ENCODE results near the gene MYO7A.

The MYO7A gene

GRCh38 chr11:77147036-77147315, 18.9 kb downstream of the MYO7A start:
- DNase-seq (ENCODE audit: low read depth), result no peak

DNA sequence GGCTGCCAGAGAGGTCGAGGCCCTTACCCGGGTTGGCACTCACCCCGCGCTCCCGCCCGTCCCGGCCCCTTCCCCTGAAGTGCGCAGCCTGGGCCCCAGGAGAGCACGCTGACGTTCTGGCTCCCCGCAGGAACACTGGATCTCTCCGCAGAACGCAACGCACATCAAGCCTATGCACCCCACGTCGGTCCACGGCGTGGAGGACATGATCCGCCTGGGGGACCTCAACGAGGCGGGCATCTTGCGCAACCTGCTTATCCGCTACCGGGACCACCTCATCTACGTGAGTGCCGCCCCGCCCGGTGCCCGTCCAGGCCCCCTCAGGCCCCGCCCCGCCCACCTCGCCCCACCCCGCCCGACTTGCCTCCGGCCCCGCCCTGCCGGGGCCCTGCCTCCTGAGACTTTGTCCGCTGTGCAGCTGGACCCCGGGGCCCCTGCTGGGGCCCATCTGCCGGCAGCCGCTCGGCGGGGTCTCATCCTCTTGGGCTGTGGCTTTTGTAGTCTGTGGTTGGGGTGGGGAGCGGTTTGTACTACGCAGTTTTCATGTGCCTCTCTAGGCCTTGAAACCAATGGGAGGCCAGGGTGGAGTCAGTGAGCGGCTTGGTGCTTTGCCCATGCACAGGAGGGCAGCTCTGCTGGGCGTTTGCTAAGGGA, 19.7 kb downstream of the MYO7A start:
- DNase-seq (ENCODE audit: low read depth), result no peak

DNA sequence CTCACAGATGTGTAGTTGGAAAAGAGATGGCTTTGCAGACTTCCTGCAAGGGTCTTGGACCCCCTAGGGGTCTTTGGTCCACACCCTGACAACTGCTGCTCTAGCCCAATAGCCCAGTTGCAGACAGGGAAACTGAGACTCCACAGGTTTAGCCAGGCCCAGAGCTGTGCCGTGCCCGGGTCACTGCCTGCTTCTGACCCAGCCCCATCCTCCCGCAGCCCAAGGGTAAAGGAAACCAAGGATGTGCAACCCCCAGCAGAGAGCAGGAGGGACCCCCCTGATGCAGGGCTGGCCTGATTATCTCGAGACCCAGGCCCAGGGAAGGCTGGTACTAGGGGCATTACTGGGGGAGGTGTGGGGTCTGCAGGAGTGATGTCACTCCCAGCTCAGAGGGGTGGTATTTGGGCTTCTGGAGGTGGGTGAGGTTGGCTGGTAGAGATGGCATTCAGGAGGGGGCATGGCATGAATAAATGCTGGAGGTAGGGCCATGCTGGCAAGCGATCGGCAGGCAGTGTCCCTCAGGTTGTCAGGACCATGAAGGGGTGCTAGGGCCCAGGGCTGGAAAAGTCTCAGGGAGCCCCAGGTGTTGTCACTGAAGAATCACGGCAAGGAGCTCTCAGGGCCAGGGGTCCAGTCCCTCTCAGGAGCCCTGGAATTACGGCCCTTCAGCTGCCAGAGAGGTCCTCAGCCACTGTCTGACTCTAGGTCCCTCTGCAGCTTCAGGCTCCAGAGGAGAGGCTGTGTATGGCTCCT, 21.1 kb downstream of the MYO7A start:
- no peak for DNase-seq (ENCODE audit: low read depth)

- DNase-seq (ENCODE audit: low read depth), result no peak
These were observed 21.8 kb downstream of the MYO7A start for GRCh38 chr11:77149716-77150392.

DNA sequence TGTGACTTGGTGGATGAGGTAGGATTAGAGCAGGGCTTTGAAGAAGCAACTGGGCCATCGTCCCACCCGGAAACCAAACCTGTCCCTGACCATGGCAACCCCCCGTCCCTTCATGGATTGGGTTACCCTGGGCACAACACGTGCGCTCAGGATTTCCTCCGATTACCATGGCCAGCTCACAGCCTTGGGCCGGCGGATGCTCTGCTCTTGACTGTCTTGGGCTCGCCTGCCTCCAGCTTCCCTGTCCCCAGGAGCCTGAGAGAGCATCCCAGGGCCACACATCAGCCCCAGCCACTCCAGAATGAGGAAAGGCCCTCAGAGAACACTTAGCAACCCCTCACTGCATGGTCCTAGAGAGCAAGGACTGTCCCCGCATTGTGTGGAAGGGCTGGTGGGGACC, 22.8 kb downstream of the MYO7A start:
- DNase-seq (ENCODE audit: low read depth), result no peak

GRCh38 chr11:77151804-77152509, 23.9 kb downstream of the MYO7A start:
- peak; percentile 16 for DNase-seq (ENCODE audit: low read depth)

DNA sequence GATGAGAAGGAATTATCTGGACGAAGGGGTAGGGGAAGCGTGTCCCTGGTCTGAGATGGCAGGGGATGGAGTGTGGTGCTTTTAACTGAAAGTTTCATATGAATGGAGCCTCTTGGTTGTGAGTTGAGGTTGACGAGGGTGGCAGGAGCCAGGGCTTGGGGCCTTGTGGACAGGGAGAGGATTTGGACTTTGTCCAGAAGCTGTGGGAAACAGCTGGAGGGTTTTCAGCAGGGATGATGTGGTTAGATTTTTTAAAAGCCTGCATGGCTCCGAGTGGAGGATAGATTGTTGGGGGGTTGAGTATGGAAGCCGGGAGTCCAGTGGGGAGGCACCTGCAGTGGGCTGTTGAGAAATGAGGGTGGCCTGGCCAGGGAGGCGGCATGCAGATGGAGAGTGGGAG, 24.8 kb downstream of the MYO7A start:
- no peak for DNase-seq (ENCODE audit: low read depth)

- DNase-seq (ENCODE audit: low read depth), result no peak
These were observed 25.5 kb downstream of the MYO7A start for GRCh38 chr11:77153276-77154185.

- DNase-seq (ENCODE audit: low read depth), result no peak
These were observed 26.5 kb downstream of the MYO7A start for GRCh38 chr11:77154381-77155081.

GRCh38 chr11:77155082-77155475, 27.0 kb downstream of the MYO7A start:
- no peak for DNase-seq (ENCODE audit: low read depth)

DNA sequence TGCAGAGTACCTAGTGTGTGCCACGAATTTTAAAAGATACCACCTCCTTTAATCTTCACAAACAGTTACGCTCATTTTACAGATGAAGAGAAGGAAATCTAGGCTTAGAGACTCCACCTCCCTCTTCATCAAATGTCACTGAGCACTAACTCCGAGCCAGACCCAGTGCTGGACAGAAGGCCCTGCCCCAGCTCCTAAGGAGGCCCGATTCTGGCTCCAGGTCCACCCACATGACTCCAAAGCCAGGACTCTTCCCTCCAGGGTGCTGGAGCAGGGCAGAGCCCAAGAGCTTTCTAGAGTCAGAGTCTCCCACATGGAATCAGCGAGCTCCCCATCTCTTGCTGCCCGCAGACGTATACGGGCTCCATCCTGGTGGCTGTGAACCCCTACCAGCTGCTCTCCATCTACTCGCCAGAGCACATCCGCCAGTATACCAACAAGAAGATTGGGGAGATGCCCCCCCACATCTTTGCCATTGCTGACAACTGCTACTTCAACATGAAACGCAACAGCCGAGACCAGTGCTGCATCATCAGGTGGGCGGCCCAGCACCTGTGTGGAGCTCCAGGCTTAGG, 27.6 kb downstream of the MYO7A start:
- DNase-seq (ENCODE audit: low read depth), result no peak

- no peak for DNase-seq (ENCODE audit: low read depth)
These were observed 28.6 kb downstream of the MYO7A start for GRCh38 chr11:77156396-77157195.

- no peak for DNase-seq (ENCODE audit: low read depth)
These were observed 30.1 kb downstream of the MYO7A start for GRCh38 chr11:77158041-77158695.

DNA sequence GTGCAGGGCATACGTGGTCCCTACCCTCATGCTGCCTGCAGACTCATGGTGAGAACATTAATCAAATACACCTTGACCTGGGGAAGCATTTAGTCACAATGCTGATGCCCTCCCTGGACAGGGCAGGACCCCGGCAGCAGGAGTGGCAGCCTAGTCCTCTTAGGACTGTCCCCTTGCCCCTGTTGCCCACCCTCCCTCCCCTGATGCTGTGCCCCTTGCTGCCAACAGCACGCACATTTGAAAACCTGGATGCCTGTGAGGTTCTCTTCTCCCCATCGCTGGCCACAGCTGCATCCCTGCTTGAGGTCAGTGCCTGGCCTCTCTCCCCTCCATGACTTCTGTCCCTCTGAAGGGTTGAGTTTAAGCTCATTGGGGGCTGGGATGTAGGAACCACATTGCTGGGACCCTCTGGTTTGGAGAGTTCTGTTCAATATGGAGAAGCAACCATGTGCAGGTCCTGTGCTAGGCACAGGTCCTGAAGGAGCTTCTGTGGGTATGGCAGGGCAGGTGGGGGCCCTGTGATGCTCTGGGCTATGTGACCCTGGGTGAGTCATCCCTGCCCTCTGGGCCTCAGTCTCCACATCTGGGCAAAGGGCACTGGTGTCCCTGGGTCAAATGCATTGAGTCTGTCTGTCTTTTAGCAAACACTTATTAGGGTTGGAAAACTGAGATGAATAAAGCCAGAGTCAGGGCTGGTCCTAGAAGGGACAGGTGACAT, 31.3 kb downstream of the MYO7A start:
- no peak for DNase-seq (ENCODE audit: low read depth)

DNA sequence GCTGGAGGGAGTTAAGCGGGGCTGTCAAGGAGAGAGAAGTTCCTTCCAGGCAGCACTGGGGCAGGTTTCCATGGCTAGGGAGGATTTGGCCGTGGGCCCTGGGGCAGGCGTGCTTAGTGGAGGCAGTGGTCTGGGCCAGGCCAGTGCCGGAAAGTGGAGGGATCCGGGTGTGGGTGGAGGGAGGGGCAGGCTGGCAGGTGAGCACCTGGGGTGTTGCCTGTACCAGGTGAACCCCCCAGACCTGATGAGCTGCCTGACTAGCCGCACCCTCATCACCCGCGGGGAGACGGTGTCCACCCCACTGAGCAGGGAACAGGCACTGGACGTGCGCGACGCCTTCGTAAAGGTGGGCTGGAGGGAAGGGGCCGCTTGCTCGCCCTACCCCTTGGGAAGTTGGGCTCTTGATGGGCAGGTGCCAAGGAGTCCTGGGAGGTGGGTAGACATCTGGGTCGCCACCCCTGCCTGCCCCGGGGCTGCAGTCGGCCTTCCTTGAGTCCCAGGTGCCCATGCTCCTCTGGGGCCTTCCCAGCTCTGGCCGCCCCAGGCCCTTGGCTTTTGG, 32.0 kb downstream of the MYO7A start:
- DNase-seq (ENCODE audit: low read depth), result no peak

DNA sequence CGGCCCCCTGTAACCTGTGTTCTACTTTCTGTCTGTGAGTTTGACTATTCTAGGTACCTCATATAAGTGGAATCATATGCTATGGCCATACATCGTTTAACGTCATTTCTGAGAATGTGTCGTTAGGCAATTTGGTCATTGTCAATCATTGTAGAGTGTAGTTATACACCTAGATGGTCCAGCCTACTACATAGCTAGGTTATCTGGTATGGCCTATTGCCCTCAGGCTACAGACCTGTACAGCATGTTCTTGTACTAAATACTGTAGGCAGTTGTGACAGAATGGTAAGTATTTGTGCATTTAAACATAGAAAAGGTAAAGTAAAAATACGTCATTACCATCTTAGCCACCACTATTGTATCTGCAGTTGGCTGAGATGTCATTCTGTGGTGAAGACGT, 35.2 kb downstream of the MYO7A start:
- no peak for DNase-seq (ENCODE audit: low read depth)

DNA sequence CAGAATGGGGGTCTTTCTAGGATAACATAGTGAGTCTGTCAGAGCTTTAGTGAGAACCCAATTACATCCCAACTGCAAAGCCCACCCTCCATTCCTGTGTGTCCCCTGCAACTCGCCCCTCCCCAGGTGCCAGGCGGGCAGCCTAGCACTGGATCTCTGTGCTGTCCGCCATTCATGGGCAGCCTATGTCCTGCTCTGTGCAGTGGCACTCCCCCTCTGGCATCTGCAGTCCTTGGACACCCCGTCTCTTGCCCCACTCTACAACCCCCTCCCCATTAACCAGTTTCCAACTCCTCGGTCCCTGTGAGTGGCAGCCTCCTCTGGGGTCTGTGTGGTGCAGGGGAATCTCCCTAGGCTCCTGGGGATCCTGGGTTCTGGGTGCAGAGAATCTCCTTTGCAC, 37.0 kb downstream of the MYO7A start:
- no peak for DNase-seq (ENCODE audit: low read depth)

DNA sequence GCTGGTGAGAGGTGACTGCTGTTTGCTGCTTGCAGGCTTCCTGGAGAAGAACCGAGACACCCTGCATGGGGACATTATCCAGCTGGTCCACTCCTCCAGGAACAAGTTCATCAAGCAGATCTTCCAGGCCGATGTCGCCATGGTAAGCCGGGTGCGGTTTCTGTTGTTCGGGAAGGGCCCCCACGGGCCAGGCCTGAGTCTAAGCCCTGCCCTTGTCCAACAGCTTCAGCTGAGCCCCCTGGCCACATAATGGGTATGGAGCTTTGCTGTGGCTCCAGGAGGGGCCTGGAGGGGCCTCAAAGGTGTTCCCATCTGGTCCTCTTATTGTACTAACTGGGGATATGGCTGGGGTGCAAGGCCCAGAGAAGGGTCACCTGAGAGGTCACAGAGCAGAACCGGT, 38.0 kb downstream of the MYO7A start:
- no peak for DNase-seq (ENCODE audit: low read depth)

Data from activated gamma-delta T cell treated with anti-CD3 and anti-CD28 coated beads, Interleukin-2, amount 50 U/mL, for 16 hours (primary cell).